WERI-Rb-1 (cell line): ENCODE results near the gene CHN1.

Experiments used
- DNase-seq: peaks from one replicate; pipeline ENCODE4 v3.0.0-alpha.2; 2020
- H3K27ac ChIP-seq: fragments of 250-450 bp; sonication (Bioruptor Pico); 2 replicates; pipeline ENCODE4 v1.5.1; 2020; ENCODE audit warnings: mild to moderate bottlenecking, moderate library complexity
- H3K27me3 ChIP-seq: fragments of 250-450 bp; sonication (Bioruptor Pico); 2 replicates; pipeline ENCODE4 v1.5.1; 2021; ENCODE audit warnings: mild to moderate bottlenecking, low read depth, moderate library complexity; ENCODE audit not compliant: insufficient read depth, severe bottlenecking
- H3K36me3 ChIP-seq: fragments of 250-450 bp; sonication (Bioruptor Pico); 2 replicates; pipeline ENCODE4 v1.5.1; 2020; ENCODE audit warnings: mild to moderate bottlenecking, moderate library complexity
- H3K4me3 ChIP-seq: 2 replicates; pipeline ENCODE4 v1.5.1; 2011; ENCODE audit warnings: low read depth, mild to moderate bottlenecking, control low read depth, low read length
- H3K9me3 ChIP-seq: fragments of 250-450 bp; sonication (Bioruptor Pico); 2 replicates; pipeline ENCODE4 v1.5.1; 2021; ENCODE audit warnings: mild to moderate bottlenecking, moderate library complexity; ENCODE audit not compliant: severe bottlenecking
- CTCF ChIP-seq: IDR thresholded peaks from 2 replicates; pipeline ENCODE4 v1.5.1; 2011; ENCODE audit warnings: low read depth, mild to moderate bottlenecking, control low read depth, inconsistent platforms, low read length

Gene CHN1

GRCh38 chr2:174970092-174970491, 35.1 kb downstream of the CHN1 start:
- no peaks in the 10 kb centered on the region for H3K27me3 ChIP-seq
- no peak for TF ChIP-seq CTCF
- peaks cover 4% of the 10 kb centered on the region; the same call in 1 of the 2 replicates for H3K36me3 ChIP-seq
- no peak for DNase-seq
- H3K27ac ChIP-seq = no peak overlapping the region
- H3K4me3 ChIP-seq = no peak overlapping the region
- H3K9me3 ChIP-seq = no peaks in the 10 kb centered on the region

GRCh38 chr2:174969091-174969734, 36.0 kb downstream of the CHN1 start:
- Histone ChIP-seq H3K36me3 (peaks cover 4% of the 10 kb centered on the region; the same call in 1 of the 2 replicates), H3K27ac (no peak overlapping the region), H3K9me3 (no peaks in the 10 kb centered on the region), H3K4me3 (no peak overlapping the region), H3K27me3 (no peaks in the 10 kb centered on the region)
- no peak for DNase-seq
- TF ChIP-seq CTCF = no peak

- Histone ChIP-seq H3K9me3 (no peaks in the 10 kb centered on the region), H3K4me3 (no peak overlapping the region), H3K27me3 (no peaks in the 10 kb centered on the region), H3K27ac (no peak overlapping the region), H3K36me3 (peaks cover 4% of the 10 kb centered on the region; the same call in 1 of the 2 replicates)
- no peak for DNase-seq
- TF ChIP-seq CTCF = no peak
Measured at GRCh38 chr2:174967691-174968260, 37.4 kb downstream of the CHN1 start.

GRCh38 chr2:174967086-174967485, 38.1 kb downstream of the CHN1 start:
- no peak for DNase-seq
- Histone ChIP-seq H3K27me3 (no peaks in the 10 kb centered on the region), H3K4me3 (no peak overlapping the region), H3K9me3 (no peaks in the 10 kb centered on the region), H3K36me3 (peaks cover 4% of the 10 kb centered on the region; the same call in 1 of the 2 replicates), H3K27ac (no peak overlapping the region)
- no peak for TF ChIP-seq CTCF

- no peak for DNase-seq
- no peak overlapping the region for H3K4me3 ChIP-seq
- no peaks in the 10 kb centered on the region for H3K27me3 ChIP-seq
- H3K9me3 ChIP-seq = no peaks in the 10 kb centered on the region
- no peaks in the 10 kb centered on the region for H3K36me3 ChIP-seq
- no peak for TF ChIP-seq CTCF
- H3K27ac ChIP-seq = no peak overlapping the region
Measured at GRCh38 chr2:174965992-174966744, 39.0 kb downstream of the CHN1 start.
